Measurements from ENCODE around the gene ARHGEF7. TPM values are rescaled to one million over a fixed set of nuclear protein-coding genes. Genes with fewer than 3 reads are reported as not detected.

The ARHGEF7 gene
- total and polyA plus RNA-seq, 8 donors, result 11.6 to 126 (median 49.7) TPM

- DNase-seq, result no peak
- H3K4me1 ChIP-seq, result peaks cover 33 to 56% (median 42%) of the 10 kb centered on the region in 4 donors
- TF ChIP-seq POLR2A (IDR thresholded peaks at IDR 0.05), result no peak
- no peak for TF ChIP-seq POLR2AphosphoS5 (IDR thresholded peaks at IDR 0.05)
- no peak for TF ChIP-seq EP300 (IDR thresholded peaks at IDR 0.05)
- no peak for TF ChIP-seq CTCF (IDR thresholded peaks at IDR 0.05)
- 69 to 82% (median 81%) methylated on average over 6 of the region's 6 CpGs for WGBS, 5 donors
- peaks cover 0 to 12% (median 5%) of the 10 kb centered on the region in 4 donors for H3K36me3 ChIP-seq
- no peak overlapping the region for H3K4me3 ChIP-seq
- no peaks in the 10 kb centered on the region for H3K27me3 ChIP-seq
- no peaks in the 10 kb centered on the region for H3K9me3 ChIP-seq
- H3K27ac ChIP-seq, result peak overlapping the region in 2 of 5 donors; percentile 26 to 27
- intact Hi-C loops (cut with DNase I; ENCODE audit: low total_unique reads), result no loop called here
Measured at GRCh38 chr13:111179908-111180760, 65.0 kb downstream of the ARHGEF7 start.

- WGBS, 5 donors, result 96 to 98% (median 97%) methylated on average over 14 of the region's 14 CpGs
- DNase-seq, result no peak
- Histone ChIP-seq H3K4me1 (peaks cover 25 to 66% (median 46%) of the 10 kb centered on the region in 4 donors), H3K27me3 (no peaks in the 10 kb centered on the region), H3K4me3 (no peak overlapping the region), H3K27ac (no peak overlapping the region), H3K9me3 (no peaks in the 10 kb centered on the region), H3K36me3 (peaks cover 0 to 9% (median 4%) of the 10 kb centered on the region in 4 donors)
- intact Hi-C loops (cut with DNase I; ENCODE audit: low total_unique reads), result no loop called here
- TF ChIP-seq EP300 (IDR thresholded peaks at IDR 0.05) (no peak), POLR2AphosphoS5 (IDR thresholded peaks at IDR 0.05) (no peak), POLR2A (IDR thresholded peaks at IDR 0.05) (no peak), CTCF (IDR thresholded peaks at IDR 0.05) (no peak)
Measured at GRCh38 chr13:111181977-111182376, 66.9 kb downstream of the ARHGEF7 start.

- H3K4me3 ChIP-seq, result no peak overlapping the region
- no peaks in the 10 kb centered on the region for H3K9me3 ChIP-seq
- intact Hi-C loops (cut with DNase I; ENCODE audit: low total_unique reads), result no loop called here
- TF ChIP-seq CTCF (IDR thresholded peaks at IDR 0.05) (no peak), POLR2A (IDR thresholded peaks at IDR 0.05) (no peak), EP300 (IDR thresholded peaks at IDR 0.05) (no peak), POLR2AphosphoS5 (IDR thresholded peaks at IDR 0.05) (no peak)
- peaks cover 20 to 65% (median 43%) of the 10 kb centered on the region in 4 donors for H3K4me1 ChIP-seq
- H3K27ac ChIP-seq, result peak overlapping the region in 1 of 5 donors; percentile 34
- 92 to 98% (median 95%) methylated on average over 6 of the region's 6 CpGs for WGBS, 5 donors
- no peak for DNase-seq
- no peaks in the 10 kb centered on the region for H3K27me3 ChIP-seq
- peaks cover 0 to 8% (median 1%) of the 10 kb centered on the region in 4 donors for H3K36me3 ChIP-seq
Measured at GRCh38 chr13:111183087-111183645, 68.1 kb downstream of the ARHGEF7 start.

- H3K27ac ChIP-seq, result peak overlapping the region in 4 of 5 donors; percentile 27 to 69 (median 42)
- H3K27me3 ChIP-seq, result no peaks in the 10 kb centered on the region
- no peak overlapping the region for H3K4me3 ChIP-seq
- intact Hi-C loops (cut with DNase I; ENCODE audit: low total_unique reads), result no loop called here
- peaks cover 24 to 65% (median 43%) of the 10 kb centered on the region in 4 donors for H3K4me1 ChIP-seq
- H3K9me3 ChIP-seq, result no peaks in the 10 kb centered on the region
- peaks cover 0 to 8% (median 1%) of the 10 kb centered on the region in 4 donors for H3K36me3 ChIP-seq
- no peak for DNase-seq
- TF ChIP-seq POLR2AphosphoS5 (IDR thresholded peaks at IDR 0.05), result no peak
- TF ChIP-seq EP300 (IDR thresholded peaks at IDR 0.05), result no peak
- TF ChIP-seq CTCF (IDR thresholded peaks at IDR 0.05), result no peak
- no peak for TF ChIP-seq POLR2A (IDR thresholded peaks at IDR 0.05)
- WGBS, 5 donors, result 81 to 89% (median 83%) methylated on average over 10 of the region's 10 CpGs
Measured at GRCh38 chr13:111183959-111184358, 68.8 kb downstream of the ARHGEF7 start.

All from stomach (tissue), 9 donors.